ENCODE data around the gene STK38.

The STK38 gene

DNA sequence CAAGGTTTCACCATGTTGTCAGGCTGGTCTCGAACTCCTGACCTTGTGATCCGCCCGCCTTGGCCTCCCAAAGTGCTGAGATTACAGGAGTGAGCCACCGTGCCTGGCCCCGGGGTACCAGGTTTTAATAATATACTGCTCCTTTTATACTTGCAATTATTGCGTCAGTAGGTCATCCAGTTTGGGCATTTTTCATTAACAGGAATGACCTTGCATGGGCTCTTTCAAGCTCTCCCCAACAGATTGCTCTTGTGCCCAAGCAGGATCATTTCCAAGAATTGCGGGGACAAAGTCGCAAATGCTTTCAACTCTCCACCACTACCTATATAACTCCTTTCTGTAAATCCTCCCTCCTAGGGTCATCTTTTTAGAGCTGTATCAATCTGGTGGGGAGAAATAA, 23.8 kb downstream of the STK38 start:
- no peak for DNase-seq (ENCODE audit: low spot score)

DNA sequence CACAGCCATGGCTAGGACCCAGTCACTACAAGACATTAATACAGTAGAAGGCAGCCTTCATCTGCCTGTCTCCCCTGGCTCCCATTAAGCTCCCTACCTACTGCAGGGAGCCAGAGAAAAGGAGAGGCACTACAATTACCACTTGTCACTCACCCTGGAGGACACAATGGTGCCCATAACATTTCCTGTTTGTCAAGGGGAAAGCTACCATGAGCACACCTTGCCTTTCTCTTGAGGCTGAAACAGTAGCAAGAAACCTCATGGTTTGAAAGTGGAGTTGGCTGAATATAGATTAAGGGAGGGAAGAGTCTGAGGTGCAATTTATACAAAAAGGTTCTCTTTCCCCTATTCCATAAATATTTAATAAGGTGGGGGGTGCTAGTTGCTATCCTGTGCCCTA, 27.9 kb downstream of the STK38 start:
- no peak for DNase-seq (ENCODE audit: low spot score)

DNA sequence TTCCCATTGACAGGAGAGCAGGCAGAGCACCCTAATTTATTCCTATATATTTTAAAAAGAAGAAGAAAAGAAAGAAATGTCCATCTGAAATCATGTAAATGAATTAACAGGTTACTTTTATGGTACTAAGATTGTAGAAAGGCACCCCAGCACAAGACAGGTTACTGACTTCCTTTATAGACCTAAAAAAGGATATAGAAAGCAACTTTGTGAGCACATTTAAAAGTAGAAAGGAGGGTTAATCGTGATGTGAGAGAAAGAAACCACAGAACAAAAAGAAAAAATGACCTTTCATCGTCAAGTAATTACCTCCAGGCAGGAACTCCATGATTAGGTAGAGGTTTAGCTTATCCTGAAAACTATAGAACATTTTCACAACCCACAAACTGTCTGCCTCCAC, 29.9 kb downstream of the STK38 start:
- no peak for DNase-seq (ENCODE audit: low spot score)

GRCh38 chr6:36516988-36517387, 30.3 kb downstream of the STK38 start:
- no peak for DNase-seq (ENCODE audit: low spot score)

- no peak for DNase-seq (ENCODE audit: low spot score)
Measured at GRCh38 chr6:36516559-36516958, 30.7 kb downstream of the STK38 start.

DNA sequence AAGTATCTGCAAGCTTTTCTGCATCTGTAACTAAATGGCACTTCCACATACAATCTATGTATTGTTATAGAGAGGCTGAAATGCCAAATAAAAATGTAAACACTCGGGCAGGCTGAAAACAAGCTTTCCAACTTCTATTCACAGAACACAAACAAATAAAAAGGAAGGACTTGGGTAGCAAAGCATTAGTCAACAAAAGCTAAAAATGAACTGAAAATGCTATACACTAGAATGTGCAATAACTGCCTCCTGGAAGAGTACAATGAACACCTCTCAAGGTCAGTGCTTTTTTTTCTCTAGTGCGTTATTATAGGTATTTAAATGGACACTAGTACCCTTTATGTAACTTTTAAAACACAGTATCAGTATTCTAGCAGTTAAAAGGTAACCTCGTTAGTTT, 31.4 kb downstream of the STK38 start:
- DNase-seq (ENCODE audit: low spot score), result no peak

DNA sequence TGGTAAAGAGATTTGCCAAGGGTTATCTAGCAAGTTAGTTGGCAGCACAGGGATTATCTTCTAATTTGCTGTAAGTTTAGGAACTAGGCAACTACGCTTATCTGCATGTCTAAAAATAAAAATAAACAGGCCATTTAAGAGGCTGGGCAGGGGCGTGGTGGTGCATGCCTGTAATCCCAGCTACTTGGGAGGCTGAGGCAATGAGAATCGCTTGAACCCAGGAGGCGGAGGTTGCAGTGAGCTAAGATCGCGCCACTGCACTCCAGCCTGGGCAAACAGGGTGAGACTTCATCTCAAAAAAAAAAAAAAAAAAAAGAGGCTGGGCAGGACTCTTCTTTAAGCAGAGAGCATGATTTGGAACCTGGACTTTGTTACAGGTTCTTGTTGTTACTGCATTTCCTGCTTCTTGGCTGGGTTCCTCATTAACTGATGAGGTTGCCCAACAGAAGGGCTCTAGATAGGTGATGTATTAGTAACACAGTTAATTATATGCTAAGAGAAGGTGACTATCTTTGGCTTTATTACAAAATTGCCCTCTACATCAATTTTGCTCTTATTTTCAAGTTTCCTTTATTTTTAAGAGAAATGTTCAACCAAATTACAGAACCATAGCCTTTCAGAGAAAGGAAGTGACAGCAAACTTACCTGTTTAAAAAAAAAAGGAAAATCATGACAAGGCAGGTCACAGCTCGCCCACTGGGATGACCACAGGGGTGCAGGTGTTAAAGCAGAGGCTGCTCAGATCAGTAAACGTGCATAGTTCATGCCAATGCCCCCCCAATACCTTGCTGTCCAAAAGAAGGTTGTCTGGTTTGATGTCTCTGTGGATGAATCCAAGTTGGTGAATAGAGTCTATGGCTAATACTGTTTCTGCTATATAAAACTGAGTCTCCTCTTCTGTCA, 32.5 kb downstream of the STK38 start:
- DNase-seq (ENCODE audit: low spot score), result no peak

DNA sequence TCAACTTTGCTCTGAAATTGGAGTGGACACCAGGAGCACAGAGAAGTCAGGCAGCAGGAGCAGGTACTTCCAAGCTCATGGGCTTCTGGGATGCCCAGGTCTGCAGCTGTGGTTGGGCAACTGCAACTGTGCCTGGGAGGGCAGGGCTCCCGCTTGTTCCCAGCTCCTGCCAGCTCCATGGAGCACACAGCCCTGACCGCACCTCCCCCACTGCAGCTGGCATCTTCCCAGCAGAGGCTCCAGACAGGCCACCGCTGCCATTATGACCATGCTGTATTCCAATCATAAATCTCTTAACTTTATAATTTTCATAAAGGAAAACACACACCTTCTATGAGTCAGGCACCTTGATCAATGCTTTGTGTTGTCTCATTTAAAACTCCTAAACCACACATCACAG, 36.9 kb downstream of the STK38 start:
- no peak for DNase-seq (ENCODE audit: low spot score)

- no peak for DNase-seq (ENCODE audit: low spot score)
Measured at GRCh38 chr6:36508532-36508931, 38.7 kb downstream of the STK38 start.

DNA sequence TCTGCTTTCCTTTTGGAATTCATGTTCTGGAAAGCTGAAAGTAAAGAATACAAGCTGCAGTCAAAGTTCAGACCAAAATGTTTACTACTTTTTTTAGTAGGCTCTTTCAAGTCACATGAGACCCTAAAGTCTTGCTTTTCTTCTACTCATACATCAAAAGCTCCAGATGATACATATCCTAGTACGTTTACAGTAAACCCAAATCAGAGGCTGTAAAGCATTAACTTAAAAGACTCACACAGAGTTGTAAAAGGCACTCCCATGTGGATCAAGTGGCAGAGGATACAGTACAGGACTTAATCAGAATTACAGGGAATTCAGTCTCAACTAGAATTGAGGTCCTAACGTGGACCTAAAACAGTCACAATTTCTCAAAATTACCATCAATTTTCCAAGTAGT, 40.7 kb downstream of the STK38 start:
- no peak for DNase-seq (ENCODE audit: low spot score)

DNA sequence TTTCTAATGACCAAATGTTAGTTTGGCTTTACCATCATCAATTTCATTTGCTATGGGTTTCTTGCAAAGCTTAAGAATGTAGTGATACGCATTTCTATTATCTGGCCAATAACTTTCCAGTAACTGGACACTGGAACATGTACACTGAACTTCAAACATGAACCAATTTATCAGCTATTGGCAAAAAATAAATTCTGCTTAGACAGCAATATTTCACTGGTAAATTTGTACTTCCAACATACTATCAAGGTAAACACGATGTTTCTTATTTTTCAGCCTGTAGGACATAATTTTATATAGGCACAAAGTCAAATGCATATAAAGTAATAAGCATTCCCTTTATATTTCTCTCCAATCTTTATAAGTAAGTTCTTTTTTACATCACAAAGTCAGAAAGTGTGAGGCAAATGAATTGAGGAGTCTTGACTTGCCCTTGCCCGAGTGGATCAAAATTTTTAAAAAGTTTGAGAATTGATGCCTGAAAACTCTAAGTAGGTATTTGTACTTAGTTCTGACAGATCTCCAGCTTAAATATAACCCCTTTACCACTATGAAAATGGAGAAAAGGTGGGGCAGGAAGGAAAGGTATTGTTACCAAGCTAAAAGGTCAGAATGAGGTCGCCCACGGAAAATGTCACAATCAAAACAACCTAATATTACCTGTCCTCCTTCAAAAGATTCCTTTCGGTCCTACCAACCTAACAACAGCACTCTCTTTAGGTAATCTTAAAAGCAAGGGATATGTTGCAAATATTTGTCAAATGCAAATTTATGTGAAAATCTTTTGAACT, 41.3 kb downstream of the STK38 start:
- no peak for DNase-seq (ENCODE audit: low spot score)

GRCh38 chr6:36504982-36505381, 42.3 kb downstream of the STK38 start:
- DNase-seq (ENCODE audit: low spot score), result no peak

- no peak for DNase-seq (ENCODE audit: low spot score)
Measured at GRCh38 chr6:36504181-36504580, 43.1 kb downstream of the STK38 start.

- DNase-seq (ENCODE audit: low spot score), result no peak
Measured at GRCh38 chr6:36501686-36502085, 45.6 kb downstream of the STK38 start.

GRCh38 chr6:36499918-36500317, 47.4 kb downstream of the STK38 start:
- no peak for DNase-seq (ENCODE audit: low spot score)

DNA sequence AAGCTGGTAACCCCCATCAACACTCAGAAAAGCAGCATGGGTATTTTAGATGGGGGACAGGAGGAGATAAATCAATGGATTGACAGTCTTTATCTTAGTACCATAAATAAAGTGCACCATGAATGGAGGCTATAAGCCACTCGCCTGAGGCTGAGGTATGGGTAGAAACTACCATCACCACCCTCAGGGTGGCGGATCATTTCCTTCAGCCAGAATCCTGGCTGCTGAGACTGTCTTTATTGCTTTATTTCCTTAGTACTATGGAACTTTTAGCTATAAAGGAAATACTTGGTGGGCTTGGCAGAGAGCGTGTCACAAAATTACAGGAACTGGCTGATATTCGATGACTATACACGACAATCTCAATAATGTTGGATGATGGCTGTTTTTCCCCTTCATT, 52.2 kb downstream of the STK38 start:
- no peak for DNase-seq (ENCODE audit: low spot score)

DNA sequence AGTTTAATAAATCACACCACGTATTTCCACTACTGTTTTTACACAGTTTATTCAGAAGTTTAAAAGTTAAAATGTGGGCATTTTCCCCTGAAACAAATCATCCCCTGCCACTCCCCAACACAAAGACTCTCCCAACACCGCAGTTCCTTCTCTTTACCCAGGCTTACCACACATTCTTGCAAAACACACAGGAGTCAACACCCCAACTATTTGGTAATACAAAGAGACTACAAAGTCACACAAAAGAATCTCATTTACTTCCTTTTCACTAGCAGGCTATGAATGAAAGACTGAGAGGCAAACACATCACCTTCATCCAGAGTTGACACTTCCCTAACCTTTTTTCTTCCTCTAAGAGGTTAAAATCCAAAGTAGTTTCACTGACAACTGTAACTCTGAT, 53.4 kb downstream of the STK38 start:
- DNase-seq (ENCODE audit: low spot score), result no peak

- DNase-seq (ENCODE audit: low spot score), result no peak
Measured at GRCh38 chr6:36493319-36493718, 54.0 kb downstream of the STK38 start.

GRCh38 chr6:36492621-36493020, 54.7 kb downstream of the STK38 start:
- no peak for DNase-seq (ENCODE audit: low spot score)

- no peak for DNase-seq (ENCODE audit: low spot score)
Measured at GRCh38 chr6:36492092-36492491, 55.2 kb downstream of the STK38 start.

- DNase-seq (ENCODE audit: low spot score), result no peak
Measured at GRCh38 chr6:36491378-36491965, 55.8 kb downstream of the STK38 start.

DNA sequence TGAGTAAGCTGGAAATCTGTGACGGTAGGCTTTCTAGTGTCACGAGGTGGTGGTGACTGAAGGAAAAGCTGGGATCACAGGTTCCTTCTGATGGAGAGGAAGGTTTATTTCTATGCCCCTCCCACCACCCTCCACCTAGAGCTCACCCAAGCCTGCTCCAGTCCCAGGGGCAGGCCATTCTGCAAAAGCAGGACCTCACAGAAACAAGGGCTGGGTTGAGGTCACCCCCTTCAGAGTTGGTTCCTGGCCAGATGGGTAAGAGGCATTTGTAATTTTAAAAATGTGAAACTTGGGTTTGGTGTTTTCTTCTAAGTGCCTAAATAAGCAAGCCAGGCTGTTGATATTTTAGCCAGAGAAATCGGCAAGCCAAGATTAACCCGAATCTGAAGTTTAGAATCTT, 57.9 kb downstream of the STK38 start:
- no peak for DNase-seq (ENCODE audit: low spot score)

DNA sequence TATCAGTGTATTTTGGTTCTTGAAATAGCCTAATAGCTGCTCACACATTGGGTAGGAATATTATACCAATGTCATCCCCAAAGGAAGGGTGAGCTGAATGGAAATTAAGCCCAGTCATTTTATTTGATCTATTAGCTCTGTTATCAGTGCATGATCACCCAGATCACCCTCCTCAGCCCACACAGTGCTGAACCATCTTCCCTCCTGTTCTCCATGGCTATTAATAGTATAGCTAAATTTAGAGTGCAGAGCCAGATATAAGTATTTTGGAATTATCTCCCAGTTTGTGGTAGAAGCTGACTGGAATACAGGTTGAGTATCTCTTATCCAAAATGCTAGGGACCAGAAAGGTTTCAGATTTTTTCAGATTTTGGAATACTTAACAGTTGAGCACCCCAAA, 59.1 kb downstream of the STK38 start:
- no peak for DNase-seq (ENCODE audit: low spot score)
